GM12891 (cell line): ENCODE measurements around the gene CCL21. TPM values are rescaled to one million over a fixed set of nuclear protein-coding genes. Genes with fewer than 3 reads are reported as not detected.
"Not testable (repeated sequence)": the region's sequence is repeated elsewhere in the genome, so short reads cannot be mapped to it uniquely, and the experiment has no call there.

ENCODE experiments used
- DNase-seq: peaks from one replicate; pipeline ENCODE4 v3.0.0; 2011; ENCODE audit warnings: low spot score; ENCODE audit not compliant: insufficient read length
- FAIRE-seq: peaks from 2 replicates; lab custom pipeline; 2011; peaks lifted over from hg19 to GRCh38; lab: Jason Lieb, UNC
- PAX5 ChIP-seq: IDR thresholded peaks from 2 replicates; pipeline ENCODE4 v1.6.1; 2011; ENCODE audit warnings: low read length, moderate library complexity, mild to moderate bottlenecking; ENCODE audit not compliant: insufficient read depth, severe bottlenecking
- POLR2A ChIP-seq: IDR thresholded peaks from 2 replicates; pipeline ENCODE4 v1.6.1; 2011; ENCODE audit warnings: low read depth, low read length, control low read depth
- POLR2AphosphoS5 ChIP-seq: IDR thresholded peaks from 2 replicates; pipeline ENCODE4 v1.6.1; 2011; ENCODE audit warnings: low read depth, low read length, control low read depth
- POU2F2 ChIP-seq: IDR thresholded peaks from 2 replicates; pipeline ENCODE4 v1.6.1; 2011; ENCODE audit warnings: low read depth, mild to moderate bottlenecking, control low read depth, low read length, moderate library complexity
- SPI1 ChIP-seq: IDR thresholded peaks from 2 replicates; pipeline ENCODE4 v1.6.1; 2011; ENCODE audit warnings: low read depth, low read length, control low read depth
- TAF1 ChIP-seq: IDR thresholded peaks from 2 replicates; pipeline ENCODE4 v1.6.1; 2011; ENCODE audit warnings: low read depth, low read length, control low read depth
- polyA plus RNA-seq: library from polyadenylated mRNA; unstranded; fragments of >200 nt; gene quantifications from one replicate; pipeline ENCODE4 v1.2.1, GENCODE V29; 2012; ENCODE audit warnings: low read depth, missing spikeins, inconsistent platforms; ENCODE audit not compliant: missing spikeins

The CCL21 gene, protein sequence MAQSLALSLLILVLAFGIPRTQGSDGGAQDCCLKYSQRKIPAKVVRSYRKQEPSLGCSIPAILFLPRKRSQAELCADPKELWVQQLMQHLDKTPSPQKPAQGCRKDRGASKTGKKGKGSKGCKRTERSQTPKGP
- not detected for polyA plus RNA-seq

DNA sequence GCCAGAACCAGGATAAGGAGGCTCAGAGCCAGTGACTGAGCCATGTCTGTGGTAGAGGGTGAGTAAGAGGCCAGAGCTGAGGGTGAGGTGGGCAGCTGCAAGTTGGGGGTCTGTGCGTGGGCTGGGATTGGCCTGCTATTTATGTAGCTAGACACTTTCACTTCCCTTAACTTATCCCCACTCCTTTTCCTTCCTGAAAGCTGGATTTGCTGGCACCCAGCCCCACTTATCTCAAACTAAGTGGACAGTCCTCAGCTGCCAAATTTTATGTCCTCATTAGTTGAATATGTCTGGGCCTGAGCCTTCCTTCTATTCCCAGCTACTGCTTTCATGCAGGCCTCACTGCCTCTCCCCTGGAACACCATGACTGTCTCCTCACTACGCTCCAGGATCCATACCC lies at the start of gene CCL21:
Gene CCL21, minus strand, starts transcription at position 114 of the 400 bp plus-strand sequence. Its CDS starts 70 bp downstream, at position 44.
- DNase-seq (no peak), FAIRE-seq (no peak)
- no peak for TF ChIP-seq PAX5
- TF ChIP-seq TAF1: no peak
- no peak for TF ChIP-seq POU2F2
- TF ChIP-seq POLR2AphosphoS5: no peak
- TF ChIP-seq POLR2A: no peak
- TF ChIP-seq SPI1: no peak

DNA sequence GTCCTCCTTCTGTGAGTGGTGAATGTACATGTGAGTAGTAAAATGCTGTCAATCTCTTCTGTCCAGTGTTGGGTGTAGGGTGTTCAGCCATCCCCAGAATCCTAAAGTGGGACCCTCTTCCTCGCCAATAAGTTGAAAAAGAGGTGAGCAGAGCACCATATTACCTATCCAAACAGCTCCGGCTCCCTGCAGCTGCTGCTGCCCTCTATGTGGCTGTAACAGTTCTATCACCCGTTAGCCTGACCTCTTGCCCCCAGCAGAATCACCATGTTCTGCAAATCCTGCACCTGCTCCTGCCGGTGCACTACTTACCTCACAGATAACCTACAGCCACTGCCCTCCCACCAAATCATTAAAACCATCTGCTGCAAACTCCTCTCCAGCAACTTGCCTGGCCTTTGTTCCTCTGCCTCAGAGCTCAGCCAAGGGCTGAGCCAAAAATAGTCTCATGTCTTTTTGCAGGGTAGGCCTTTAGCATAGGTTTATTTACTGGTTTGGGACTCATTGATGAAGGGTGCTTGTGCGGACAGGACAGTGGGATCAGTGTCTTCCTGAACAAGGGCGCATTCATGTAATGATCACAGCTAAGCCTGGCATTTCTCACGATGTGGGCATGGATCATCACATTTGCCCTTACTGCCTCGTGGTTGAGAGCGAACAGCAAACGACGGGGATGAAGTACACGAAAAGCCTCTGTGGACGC lies 49.6 kb upstream of the CCL21 start:
- FAIRE-seq (no peak), DNase-seq (no peak)
- TF ChIP-seq SPI1: no peak
- TF ChIP-seq POU2F2: no peak
- TF ChIP-seq TAF1: no peak
- TF ChIP-seq POLR2AphosphoS5: no peak
- TF ChIP-seq PAX5: no peak

DNA sequence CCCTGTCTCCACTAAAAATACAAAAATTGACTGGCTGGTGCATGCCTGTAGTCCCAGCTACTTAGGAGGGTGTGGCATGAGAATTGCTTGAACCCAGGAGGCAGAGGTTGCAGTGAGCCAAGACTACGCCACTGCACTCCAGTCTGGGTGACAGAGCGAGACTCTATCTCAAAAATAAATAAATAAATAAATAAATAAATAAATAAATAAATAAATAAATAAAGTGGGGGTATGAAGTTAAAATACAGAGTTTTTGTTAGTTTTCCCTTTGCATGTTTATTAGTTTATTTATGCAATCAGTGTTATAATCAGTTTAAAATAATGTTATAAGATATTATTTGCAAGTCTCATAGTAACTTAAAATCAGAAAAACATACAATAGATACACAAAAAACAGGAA lies 40.4 kb upstream of the CCL21 start:
- not testable (repeated sequence) for FAIRE-seq, DNase-seq

DNA sequence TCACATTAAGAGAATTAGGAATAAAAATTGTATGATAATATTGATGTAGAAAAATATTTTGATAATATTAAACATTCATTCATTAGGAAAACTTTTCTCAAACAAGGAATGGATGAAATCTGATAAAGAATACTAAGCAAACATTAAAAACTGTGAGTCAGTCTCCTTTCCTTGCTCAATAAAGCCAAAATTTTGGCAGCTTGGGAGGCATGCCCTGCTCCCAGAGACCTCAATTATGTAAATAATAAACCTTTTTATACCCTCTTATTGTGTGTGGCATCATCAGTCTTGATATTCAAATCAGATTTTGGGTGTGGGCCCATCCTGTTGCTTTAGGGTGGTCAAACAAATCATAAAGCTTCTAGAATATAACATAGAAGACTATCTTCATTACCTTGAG lies 36.6 kb upstream of the CCL21 start:
- no peak for FAIRE-seq
- DNase-seq: no peak
- TF ChIP-seq POLR2A (no peak), SPI1 (no peak), POLR2AphosphoS5 (no peak), POU2F2 (no peak), PAX5 (no peak), TAF1 (no peak)

DNA sequence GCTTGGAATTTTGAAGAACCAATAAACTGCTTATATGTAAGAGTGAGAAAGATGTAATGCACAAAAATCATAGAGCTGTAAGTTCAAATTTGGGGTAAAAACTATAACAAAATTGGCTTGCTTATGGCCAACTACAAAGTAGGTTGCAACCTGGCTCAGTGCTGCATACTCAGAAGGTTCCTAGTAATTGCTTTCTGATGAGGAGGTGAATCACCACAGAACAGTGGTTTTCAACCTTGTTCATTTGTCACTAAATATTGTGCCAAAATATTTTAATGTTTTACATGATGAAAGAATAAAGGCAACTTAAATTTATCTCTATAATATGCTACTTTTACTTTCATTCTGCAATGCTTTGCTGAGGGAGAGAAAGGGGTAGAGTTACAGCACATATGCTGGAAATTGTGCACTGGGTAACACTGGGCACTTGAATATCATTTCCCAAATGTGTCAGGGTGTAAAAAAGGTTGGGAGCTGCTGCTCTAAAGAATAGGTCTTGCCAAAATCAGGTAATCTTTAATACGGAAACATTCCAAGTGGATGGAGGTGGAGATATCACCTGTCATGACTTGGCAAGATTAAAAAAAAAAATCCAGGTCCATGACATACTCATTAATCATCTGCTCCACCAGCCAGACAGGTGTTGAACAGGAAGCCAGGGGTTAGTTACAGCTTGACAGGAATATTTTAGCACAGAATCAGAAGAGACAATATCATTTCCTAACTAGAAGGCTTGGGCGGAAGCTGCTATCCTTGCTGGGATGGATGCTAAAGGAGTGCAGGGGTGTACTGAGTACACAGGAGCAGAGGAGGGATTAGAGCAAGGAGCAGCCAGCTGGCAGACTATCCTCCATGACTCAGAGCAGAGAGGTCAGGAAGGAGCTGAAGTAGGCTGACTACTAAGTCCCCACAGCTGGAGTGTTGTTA lies 34.6 kb upstream of the CCL21 start:
- FAIRE-seq (no peak), DNase-seq (no peak)
- no peak for TF ChIP-seq POLR2AphosphoS5

DNA sequence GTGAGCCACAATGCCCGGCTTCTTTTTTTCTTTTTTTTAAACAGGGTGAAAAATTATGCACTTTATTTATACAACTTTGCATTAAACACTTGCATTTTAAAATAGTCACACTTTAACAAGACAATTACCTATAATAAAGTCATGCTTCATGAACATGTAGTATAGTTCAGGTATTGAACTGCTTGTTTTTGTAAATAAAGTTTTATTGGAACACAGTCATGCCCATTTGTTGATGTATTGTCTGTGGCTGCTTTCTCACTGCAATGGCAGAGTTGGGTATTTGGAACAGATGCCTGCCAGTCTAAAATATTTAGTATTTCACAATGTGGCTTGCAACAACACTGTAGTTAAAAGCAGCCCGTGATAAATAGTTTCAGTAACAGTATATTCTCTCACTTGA lies 32.8 kb upstream of the CCL21 start:
- FAIRE-seq: no peak
- DNase-seq: no peak
- TF ChIP-seq SPI1 (no peak), POU2F2 (no peak), TAF1 (no peak), POLR2A (no peak), PAX5 (no peak)

DNA sequence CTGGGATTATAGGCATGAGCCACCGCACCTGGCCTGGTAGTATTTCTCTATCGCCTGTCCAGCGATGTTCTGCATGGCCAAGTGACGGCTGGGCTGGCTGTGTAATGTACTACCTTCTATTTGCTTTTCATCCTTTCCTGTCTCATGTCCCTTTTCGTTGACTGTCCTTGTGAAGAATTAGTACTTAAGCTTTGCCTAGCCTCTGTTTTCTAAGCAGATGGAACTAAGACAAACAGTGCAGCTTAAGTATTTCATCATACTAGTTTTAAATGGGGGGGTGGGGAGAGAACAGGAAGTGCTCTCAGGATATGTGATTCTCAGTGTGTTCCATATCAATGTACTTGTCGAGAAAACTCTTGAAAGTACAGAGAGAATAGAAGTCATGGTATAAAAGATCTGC lies 31.7 kb upstream of the CCL21 start:
- no peak for FAIRE-seq
- no peak for DNase-seq
- TF ChIP-seq TAF1 (no peak), POLR2AphosphoS5 (no peak), SPI1 (no peak), PAX5 (no peak), POLR2A (no peak), POU2F2 (no peak)

DNA sequence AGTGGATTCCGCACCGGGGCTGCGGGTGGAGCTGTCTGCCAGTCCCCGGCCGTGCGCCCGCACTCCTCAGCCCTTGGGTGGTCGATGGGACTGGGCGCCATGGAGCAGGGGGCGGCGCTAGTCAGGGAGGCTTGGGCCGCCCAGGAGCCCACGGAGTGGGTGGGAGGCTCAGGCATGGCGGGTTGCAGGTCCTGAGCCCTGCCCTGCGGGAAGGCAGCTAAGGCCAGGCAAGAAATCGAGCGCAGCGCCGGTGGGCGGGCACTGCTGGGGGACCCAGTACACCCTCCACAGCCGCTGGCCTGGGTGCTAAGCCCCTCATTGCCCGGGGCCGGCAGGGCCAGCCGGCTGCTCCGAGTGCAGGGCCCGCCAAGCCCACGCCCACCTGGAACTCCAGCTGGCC lies 30.2 kb upstream of the CCL21 start:
- FAIRE-seq, DNase-seq: not testable (repeated sequence)

DNA sequence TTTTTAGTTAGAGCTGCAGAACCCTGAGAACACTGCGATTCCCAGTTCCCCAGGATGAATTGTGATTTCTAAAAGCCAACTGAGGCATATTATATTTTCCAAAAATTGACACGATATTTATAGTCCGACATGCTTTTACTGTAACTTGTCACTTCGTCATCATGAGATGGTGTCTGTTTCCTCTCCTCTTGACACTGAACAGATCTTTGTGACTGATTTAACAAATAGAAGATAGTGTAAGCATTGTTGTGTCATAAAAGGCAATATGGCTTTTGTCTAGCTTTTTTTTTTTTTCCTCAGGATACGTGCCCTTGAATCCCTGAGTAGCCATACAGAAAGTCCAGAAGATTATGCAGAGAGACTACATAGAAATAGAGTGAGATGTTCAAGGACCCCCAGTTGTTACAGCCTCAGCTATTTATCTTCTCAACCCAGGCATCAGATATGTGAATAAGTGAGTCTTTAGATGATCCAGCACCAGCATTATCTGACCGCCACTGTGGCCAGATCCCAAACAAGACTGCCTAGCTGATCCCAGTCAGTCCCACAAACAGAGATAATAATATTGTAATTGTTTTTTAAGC lies 27.8 kb upstream of the CCL21 start:
- TF ChIP-seq POLR2A (no peak), SPI1 (no peak), POU2F2 (no peak), PAX5 (no peak), POLR2AphosphoS5 (no peak), TAF1 (no peak)
- DNase-seq (no peak), FAIRE-seq (no peak)

DNA sequence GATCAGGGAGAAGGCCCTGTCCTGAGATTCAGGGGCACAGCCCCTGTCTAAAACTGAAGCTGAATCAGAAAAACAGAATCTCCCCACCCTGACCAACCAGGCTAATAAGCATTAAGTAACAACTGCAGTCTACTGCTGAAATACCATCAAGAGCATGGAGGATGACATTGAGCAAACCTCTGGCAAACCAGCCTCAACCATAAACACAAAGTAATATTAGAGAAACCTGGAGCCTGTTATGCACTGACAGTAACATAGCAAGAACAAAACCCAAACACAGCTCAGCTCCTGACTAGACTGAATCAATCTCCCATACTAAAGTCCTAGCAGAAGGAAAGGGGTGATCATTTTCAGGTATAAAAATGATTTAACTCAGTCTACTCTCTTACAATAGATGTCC lies 24.8 kb upstream of the CCL21 start:
- DNase-seq: no peak
- TF ChIP-seq POLR2AphosphoS5 (no peak), PAX5 (no peak), POU2F2 (no peak), POLR2A (no peak), SPI1 (no peak)
- no peak for FAIRE-seq
